NCI-H1105 treated with DMSO at 0.1 percent for 48 hours (cell line): ENCODE measurements around the gene POGLUT2.
A peak's percentile ranks its signal among the peaks of the same experiment; 100 is the strongest.
"Not testable (repeated sequence)": the region's sequence is repeated elsewhere in the genome, so short reads cannot be mapped to it uniquely, and the experiment has no call there.

Source experiments
- DNase-seq: peaks from one replicate; lab custom pipeline; 2025; lab: John Stamatoyannopoulos, UW

POGLUT2 gene

DNA sequence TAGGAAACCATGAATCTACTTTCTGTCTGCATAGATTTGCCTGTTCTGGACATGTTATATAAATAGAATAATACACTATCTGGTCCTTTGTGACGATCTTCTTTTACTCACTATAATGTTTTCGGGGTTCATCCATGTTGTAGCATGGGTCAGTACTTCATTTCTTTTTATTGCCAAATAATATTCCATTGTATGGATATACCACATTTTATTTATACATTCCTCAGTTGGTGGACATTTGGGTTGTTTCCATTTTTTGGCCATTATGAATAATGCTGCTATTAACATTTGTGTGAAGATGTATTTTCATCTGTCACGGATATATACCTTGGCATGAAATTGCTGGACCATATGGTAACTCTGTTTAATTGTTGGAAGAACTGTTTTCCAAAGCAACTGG lies 6.9 kb upstream of the POGLUT2 start:
- no peak for DNase-seq

DNA sequence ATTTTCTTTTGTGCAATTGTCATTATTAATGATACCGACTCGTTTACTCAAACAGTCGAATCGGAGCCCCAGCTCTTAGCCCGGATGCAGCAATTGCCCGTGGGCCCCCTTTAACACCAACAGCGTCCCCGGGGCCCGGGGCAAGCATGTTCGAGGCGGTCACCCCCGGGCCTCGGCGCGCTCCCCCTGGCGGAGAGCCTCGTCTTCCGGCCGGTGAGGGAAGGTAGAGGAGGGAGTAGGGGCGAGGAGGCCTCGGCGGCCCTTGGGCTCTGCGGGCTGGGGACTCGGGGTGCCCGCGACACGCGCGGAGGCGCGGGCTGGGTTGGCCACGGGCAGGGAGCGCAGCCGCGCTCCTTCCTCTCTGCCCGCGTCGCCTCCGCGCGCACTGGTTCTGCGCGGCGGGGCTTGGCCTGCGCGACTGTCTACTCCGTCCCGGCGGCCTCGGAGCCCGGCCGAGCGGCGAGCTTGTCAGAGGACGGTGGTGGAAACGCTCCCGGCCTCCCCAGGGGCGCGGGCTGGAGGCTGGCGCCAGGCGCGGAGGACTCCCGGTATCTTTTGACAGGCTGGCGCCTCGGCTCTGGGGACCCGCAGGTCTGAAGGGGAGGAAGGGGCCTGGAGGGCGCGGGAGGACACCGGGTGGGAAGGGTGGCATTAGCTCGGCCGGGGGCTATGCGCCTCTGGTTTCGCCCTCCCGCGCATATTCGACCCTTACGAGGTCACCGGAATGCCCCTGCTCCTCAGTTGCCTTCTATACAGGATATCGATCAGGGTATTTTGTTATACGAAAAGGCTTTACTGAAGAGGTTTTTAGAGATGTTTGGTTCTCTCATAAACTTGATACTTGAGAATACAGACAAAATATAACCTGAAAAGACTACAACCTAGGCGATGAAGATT lies 1.6 kb upstream of the POGLUT2 start:
- DNase-seq: peak; percentile 41

DNA sequence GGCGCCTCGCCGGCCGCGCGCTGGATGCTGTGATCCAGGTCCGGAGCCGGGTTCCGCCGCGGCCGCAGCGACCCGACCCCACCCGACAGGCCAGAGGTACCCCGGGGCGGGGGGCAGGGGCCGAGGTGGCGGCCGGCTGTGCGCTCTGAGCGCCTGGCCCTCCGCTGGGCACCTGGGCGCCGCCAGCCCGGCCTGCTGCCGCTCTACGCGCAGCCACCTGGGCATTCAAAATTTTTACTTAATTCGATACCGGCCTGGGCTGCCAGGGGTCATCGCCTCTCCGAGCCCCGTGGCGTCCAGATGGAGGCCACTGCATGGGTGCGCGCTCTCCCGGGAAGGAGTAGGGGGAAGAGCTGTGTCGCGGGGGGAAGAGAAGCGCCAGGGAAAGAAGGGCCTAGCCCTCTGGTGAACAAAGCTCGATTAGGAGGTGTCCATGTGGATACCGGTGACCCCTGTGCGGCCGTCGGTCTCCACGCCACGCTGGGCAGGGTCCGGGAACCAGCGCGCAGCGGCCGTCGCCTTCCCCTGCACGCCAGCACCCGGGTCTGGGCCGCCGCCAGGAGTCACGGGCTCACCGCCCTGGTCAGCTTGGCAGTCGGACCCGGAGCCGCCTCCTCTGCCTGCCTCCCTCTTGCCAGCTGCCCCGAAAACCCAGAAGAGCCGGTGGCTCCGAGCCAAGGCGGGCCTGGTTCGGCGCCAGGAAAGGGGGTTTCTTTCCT lies 809 bp upstream of the POGLUT2 start:
- DNase-seq: peak; percentile 41

DNA sequence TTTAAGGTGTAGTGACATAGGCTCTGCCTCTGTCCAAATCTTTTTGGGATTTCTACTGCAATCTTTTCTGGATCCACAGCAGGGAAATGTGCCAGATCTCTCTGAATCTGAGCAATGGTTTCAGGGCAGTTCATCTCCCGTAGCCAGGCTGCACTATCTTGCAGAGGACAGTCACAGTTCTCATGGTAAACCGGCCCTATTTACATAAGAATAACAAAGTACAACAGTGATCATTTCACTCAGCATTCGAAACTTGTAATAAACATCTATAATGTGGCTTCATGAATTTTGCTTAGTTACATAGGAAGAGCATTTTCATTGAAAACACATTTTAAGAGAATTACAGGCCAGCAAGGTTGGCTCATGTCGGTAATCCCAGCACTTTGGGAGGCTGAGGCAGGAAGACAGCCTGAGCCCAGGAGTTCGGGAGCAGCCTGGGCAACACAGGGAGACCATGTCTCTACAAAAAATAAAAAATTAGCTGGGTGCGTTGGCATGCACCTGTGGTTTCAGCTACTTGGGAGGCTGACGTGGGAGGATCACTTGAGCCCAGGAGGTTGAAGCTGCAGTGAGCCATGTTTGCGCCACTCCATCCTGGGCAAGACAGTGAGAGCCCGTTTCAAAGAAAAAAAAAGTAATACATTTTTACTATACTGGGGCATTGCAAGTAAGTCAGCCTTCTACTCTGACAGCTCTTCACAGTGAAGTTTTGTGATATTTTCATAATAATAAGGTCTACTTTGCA lies 5.0 kb downstream of the POGLUT2 start:
- no peak for DNase-seq

DNA sequence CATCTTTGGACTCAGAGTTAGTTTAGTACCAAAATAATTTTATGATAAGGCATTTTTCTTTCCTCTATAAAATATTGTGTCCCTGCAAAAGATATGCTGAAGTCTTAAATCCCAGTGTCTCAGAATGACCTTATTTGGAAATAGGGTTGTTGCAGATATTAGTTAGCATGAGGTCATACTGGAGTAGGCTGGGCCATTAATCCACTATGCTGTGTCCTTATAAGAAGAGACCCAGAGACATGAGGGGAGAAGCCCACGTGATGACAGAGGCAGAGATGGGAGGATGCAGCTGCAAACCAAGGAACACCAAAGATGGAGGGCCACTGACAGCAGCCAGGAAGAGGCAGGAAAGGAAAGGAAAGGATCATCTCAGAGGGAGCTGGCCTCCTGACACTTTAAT lies 6.4 kb downstream of the POGLUT2 start:
- DNase-seq: no peak

DNA sequence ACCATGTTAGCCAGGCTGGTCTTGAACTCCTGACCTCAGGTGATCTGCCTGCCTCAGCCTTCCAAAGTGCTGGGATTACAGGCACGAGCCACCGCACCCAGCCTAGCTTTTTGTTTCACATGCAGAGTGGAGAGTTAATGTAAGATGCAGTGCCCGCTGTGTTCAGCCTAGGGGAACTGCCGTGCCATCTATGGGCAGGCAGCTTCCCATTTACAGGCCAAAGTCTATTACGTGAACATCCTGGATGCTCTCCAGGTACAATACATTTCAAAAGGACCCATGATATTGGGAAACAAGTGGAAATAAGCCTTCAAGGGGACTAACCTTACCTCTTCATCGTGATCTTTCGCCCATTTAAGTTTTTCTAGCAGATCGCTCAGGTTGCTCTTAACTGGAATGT lies 10.1 kb downstream of the POGLUT2 start:
- DNase-seq: no peak

DNA sequence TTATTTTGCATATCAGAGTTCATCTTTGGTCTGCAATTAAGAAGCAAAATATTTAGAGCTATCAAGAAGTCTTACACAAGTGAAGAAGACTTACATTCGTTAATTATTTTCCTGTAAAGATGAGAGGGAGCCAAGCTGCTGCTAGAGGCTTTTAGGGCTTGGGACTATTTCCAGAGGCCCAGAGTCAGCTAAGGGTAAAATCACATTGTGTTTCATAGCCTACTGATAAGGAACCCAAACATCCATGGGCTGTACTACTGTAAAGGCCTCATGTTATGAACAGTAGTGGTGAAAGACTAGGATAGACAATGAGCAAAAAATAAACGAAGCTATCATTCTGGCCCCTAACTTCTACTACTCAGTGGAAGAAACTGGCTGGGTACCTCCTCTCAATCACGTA lies 14.3 kb downstream of the POGLUT2 start:
- DNase-seq: no peak

DNA sequence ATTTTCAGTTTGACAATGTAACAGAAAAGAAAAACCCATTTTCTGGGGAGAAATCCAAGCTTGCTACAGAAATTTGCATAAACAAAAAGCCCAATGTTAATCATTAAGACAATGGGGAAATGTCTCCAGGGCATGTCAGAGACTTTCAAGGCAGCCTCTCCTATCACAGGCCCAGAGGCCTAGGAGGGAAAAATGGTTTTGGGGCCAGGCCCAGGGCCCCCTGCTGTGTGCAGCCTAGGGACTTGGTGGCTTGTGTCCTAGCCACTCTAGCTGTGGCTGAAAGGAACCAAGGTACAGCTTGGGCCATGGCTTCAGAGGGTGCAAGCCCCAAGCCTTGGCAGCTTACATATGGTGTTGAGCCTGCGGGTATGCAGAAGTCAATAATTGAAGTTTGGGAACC lies 17.2 kb downstream of the POGLUT2 start:
- DNase-seq: no peak

DNA sequence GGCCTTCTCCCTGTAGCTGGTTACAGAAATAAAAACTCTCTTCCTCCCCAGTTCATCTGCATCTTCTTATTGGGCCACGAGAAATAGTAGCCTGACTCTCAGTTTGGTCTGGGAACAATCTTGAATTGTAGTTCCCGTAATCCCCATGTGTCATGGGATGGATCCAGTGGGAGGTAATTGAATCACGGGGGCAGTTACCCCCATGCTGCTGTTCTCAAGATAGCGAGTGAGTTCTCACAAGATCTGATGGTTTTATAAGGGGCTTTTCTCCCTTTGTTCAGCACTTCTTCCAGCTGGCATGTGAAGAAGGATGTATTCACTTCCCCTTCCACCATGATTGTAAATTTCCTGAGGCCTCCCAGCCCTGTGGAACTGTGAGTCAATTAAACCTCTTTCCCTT lies 18.1 kb downstream of the POGLUT2 start:
- not testable (repeated sequence) for DNase-seq

DNA sequence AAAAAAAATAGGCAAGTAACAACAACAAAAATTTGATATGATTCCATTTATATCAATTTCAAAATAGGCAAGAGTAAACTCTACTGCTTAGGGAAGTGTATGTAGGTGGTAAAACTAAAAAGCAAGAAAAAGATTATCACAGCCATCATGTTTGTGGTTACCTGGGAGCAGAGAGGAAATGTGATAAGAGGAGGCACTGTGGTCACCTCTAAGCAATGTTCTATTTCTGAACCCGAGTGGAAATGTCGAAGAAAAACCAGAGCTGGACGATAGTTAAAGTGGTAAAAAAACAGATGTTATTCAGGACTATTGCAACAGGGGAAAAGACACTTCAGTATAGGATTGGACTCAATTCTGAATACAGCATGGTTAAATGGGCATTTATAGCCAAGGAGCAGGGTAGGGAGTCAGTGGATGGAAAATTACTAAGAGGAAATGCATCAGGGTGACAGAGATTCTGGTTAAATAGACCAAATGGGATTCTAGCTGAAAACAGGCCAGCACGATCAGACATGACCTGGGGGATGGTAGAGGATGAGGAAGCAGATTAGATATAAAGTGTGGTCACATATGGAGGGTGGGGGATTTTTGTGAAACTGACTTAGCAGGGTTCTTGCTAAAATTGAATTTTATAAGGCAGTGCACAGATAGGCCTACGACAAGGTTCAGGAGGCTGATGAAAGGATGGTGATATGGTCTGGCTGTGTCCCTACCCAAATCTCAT lies 19.2 kb downstream of the POGLUT2 start:
- DNase-seq: no peak

DNA sequence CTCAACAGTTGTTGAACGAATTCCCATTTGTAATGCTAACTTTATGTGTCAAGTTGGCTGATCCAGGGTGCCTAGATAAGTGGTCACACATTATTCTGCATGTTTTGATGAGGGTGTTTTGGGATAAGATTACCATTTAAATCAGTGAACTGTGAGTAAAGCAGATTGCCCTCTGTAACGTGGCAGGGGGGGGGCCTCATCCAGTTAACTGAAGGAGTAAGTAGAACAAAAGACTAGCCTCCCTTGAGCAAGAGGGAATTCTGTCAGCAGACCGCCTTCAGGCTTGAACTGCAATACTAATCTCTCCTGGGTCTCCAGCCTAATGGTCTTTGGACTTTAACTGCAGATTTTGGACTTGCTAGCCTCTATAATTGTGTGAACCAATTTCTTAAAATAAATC lies 21.0 kb downstream of the POGLUT2 start:
- no peak for DNase-seq

DNA sequence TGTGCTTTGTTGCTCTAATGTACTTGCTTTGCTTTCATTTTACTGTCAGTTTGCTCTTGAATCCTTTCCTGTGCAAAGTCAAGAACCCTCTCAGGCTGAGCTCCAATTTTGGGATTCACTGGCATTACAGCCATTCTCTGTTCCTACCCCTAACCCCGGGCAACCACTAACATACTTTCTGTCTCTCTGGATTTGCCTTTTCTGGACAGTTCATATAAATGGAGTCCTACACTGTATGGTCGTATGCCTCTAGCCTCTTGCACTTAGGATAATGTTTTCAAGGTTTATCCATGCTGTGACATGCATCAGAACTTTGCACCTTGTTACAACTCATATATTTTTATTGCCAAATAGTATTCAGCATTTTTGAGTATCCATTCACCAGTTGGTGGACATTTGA lies 22.5 kb downstream of the POGLUT2 start:
- no peak for DNase-seq

DNA sequence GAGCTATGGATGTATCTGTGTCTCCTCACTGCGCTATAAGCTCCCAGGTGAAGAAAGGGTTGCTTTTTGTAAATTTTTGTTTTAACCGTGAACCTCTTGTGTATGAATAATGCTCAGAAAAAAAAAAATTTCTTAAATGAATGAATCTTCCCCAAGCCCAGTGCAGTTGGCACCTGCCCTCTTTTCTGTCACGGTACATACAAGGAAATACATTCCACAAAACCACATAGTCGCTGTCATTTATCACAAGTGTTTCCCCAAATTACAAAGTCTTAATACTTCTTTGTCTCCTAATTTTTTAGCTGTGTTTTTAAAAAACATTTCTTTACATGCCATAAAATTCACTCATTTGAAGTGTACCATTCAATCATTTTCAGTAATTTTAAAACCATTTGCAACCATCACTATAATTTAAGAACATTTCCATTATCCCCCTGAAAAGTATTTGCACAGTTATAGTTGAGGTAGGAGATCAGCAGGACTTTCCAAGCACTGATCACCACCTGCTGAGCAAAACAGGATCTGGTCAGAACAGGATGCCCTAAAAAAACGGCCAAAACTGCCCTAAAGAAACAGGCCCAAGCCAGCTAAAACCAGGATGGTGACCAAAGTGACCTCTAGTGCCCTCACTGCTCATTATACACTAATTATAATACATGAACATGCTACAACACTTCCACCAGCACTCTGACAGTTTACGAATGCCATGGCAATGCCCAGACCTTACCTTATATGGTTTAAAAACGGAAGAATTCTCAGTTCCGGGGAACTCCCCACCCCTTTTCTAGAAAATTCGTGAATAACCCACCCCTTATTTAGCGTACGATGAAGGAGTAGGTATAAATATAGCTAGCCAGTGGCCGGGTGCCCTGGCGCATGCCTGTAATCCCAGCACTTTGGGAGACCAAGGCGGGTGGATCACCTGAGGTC lies 23.9 kb downstream of the POGLUT2 start:
- no peak for DNase-seq

DNA sequence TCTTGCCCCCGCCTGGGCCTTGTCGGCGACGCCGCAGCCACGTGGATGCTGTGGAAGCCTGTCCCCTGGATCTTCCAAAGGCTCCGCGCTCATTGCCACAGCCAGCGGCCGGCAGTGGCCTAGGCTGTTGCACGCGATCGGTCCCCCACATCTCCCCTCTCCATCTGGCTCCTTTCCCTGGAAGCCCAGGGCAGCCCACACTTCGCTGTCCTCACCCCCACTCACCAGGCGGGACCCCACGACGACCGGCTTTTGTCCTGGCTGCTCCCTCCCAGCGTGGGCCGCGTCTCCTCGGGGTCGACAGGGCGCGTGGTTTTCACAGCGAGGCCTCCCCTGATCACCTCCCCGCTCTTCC lies 24.6 kb downstream of the POGLUT2 start:
- no peak for DNase-seq

DNA sequence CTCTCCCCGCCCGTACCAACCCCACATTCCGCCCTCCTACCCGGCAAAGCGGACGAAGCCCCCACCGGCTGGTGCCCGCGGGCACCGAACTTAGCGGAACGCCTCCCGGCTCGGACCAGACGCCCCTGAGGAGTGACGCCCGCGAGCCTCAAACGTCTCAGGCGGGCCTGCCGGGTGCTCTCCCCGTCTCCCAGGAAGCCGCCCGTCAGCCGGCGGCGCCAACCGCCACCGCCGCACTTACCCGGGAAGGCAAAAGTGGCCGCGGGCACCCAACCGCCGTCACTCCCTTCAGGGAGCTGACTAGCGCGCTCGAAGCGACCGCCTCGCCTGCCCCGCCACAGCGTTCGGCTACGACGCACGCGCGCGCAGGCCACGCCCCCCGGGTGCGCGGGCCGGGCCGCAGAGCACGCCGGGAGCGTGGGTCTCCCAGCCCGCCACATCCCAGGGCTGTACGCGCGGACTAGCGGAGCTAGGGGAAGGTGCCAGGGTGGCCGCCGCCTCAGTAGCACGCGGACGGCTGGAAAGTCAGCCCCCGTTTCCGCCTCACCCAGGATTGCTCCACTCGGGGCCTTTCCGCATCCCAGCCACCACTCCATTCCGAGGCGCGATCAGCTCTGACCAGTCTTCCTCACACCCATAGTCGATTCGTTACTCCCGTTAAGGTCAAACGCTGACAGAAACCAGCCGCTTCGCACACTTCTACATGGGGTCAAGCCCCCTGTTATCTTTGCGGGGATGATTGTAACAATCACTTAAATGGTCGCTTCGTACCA lies 25.1 kb downstream of the POGLUT2 start, which contains the start of gene TEX30:
TEX30 (minus strand) TSS at position 346 of the 773 bp plus-strand sequence. CDS start 3,760 bp downstream, outside the sequence.
- peak; percentile 18 for DNase-seq

DNA sequence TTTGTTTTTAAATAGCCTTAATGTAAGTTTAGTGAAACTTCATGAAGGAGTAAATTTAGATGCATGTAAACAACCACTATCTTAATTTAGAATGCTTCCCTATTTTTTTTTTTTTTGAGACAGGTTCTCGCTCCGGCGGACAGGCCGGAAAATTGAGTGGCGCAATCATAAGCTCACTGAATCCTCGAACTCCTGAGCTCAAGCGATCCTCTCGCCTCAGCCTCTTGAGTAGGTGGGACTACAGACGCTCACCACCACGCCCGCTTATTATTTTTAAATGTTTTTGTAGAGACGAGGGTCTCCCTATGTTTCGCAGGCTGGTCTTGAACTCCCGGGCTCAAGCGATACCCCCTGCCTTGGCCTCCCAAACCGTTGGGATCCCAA lies 26.7 kb downstream of the POGLUT2 start:
- no peak for DNase-seq

DNA sequence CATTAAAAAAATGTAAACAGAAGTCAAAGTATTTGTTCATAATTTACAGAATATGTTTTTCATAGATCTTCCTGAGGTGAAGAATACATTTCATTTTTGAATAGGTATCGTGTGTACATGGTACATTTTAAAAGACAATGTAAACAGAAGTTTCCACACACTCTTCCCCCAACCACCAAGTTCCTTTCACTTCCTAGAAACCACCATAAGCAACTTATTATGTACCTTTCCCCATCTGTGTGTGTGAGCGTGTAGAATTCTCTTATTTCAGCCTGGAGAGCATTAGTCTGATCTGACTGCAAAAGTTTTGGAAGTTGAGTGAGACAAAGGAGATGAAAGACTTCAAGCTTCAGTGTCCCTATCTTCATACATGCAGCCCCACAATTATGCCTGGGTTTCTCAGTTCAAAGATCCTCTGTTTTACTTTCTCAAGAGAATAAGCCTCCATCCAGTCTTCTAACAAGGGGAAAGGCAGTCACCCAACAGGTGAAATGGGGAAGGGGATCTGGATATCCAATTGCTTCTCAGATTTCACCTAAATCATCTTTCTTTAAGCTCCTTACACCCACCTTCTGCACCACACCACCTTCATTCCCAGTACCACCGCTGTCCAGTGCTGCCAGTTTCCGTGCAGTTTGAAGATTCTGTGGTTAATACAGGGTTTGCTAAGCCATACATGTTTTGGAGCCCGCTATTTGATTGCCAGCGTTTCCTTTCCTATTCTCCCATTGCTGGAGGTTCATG lies 27.3 kb downstream of the POGLUT2 start:
- no peak for DNase-seq

DNA sequence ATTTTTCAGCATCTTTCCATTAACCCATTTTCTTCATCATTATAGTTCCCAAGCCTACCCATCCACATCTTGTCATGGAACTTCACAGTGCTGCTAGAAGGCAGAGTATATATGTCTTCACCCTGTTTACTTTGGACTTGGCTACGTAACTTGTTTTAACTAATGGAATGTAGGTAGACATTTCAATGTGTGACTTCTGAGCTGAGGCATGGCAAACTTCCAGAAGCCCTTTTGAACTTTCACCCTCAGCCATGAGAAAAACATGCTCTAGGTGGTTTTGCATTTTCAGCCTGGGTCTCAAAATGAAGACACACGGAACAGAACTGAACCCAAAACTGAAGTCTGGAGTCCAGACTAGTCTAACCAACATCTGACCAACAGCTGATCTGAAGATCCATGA lies 28.3 kb downstream of the POGLUT2 start:
- DNase-seq: no peak

DNA sequence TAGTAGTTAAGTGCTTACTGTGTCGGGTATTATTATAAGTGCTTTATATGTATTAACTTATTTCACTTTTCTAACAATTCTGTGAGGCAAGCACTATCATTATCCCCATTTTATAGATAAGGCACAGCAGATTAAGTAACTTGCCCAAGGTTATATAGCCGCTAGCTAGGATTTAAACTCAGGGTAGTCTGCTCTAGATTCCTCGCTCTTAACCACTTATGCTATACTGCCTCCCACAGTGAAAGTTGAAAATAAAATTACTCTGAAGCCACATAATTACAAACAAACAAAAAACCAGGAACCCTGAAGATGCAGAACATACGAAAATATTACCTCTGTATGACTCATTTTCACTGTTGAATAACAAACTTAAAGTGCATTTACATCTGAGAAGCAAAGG lies 29.1 kb downstream of the POGLUT2 start:
- DNase-seq: no peak
